GM18951 (cell line): ENCODE results near the gene CRYGB.

ENCODE experiments used
- POLR2A ChIP-seq: IDR thresholded peaks from 4 replicates; pipeline ENCODE4 v1.6.1; 2011; ENCODE audit warnings: mild to moderate bottlenecking; ENCODE audit not compliant: insufficient read length, insufficient read depth; ENCODE audit errors: extremely low read depth
- in situ Hi-C: fragments of 300-500 bp; cut with MboI; formaldehyde crosslinking; loops from one replicate; pipeline ENCODE4 v1.12.0; 2022; ENCODE audit warnings: low sequenced_read_pairs, mixed read lengths, inconsistent platforms; ENCODE audit not compliant: unreplicated experiment

The CRYGB gene

GRCh38 chr2:208146006-208146405 lies at the start of gene CRYGB:
Gene CRYGB, minus strand, starts transcription at chr2:208146158. Its CDS starts 38 bp downstream, at chr2:208146120.
- no peak for TF ChIP-seq POLR2A
- in situ Hi-C loops: no loop called here

GRCh38 chr2:208195531-208195930 lies 49.6 kb upstream of the CRYGB start:
- TF ChIP-seq POLR2A: no peak
- in situ Hi-C loops: no loop called here

- TF ChIP-seq POLR2A: no peak
- in situ Hi-C loops: no loop called here
These were observed 46.8 kb upstream of the CRYGB start for GRCh38 chr2:208192611-208193236.

GRCh38 chr2:208189810-208190503 lies 44.0 kb upstream of the CRYGB start, which contains the start of gene C2orf80:
Gene C2orf80, minus strand, starts transcription at chr2:208190030. Its CDS starts 3,044 bp downstream, at chr2:208186986.
- no peak for TF ChIP-seq POLR2A

GRCh38 chr2:208189069-208189809 lies 43.3 kb upstream of the CRYGB start:
- in situ Hi-C loops: no loop called here
- TF ChIP-seq POLR2A: no peak

More at GRCh38 chr2:208189810-208190503, 44.0 kb upstream of the CRYGB start, which contains the start of gene C2orf80:
- in situ Hi-C loops: no loop called here

- no peak for TF ChIP-seq POLR2A
- in situ Hi-C loops: no loop called here
These were observed 40.9 kb upstream of the CRYGB start for GRCh38 chr2:208186893-208187292.

GRCh38 chr2:208186465-208186864 lies 40.5 kb upstream of the CRYGB start:
- TF ChIP-seq POLR2A: no peak
- in situ Hi-C loops: no loop called here

- no peak for TF ChIP-seq POLR2A
- in situ Hi-C loops: no loop called here
These were observed 38.2 kb upstream of the CRYGB start for GRCh38 chr2:208183972-208184705.

- in situ Hi-C loops: no loop called here
- no peak for TF ChIP-seq POLR2A
These were observed 37.6 kb upstream of the CRYGB start for GRCh38 chr2:208183526-208183925.

- no peak for TF ChIP-seq POLR2A
- in situ Hi-C loops: no loop called here
These were observed 36.9 kb upstream of the CRYGB start for GRCh38 chr2:208182835-208183234.

GRCh38 chr2:208179028-208179609 lies 33.2 kb upstream of the CRYGB start:
- in situ Hi-C loops: no loop called here
- TF ChIP-seq POLR2A: no peak

GRCh38 chr2:208175840-208176153 lies 29.8 kb upstream of the CRYGB start:
- in situ Hi-C loops: no loop called here
- TF ChIP-seq POLR2A: no peak
